Central memory CD8-positive, alpha-beta T cell (primary cell): ENCODE data around the gene ELAVL2.

Source experiments
- ATAC-seq: fragments of 150-1000 bp; cut with Tn5 transposase; replicated peaks from 2 replicates; pipeline ENCODE4 v1.10.0; 2022; ENCODE audit warnings: mild to moderate bottlenecking, moderate FRiP score, moderate number of reproducible peaks; ENCODE audit not compliant: poor library complexity, severe bottlenecking; ENCODE audit errors: extremely low read depth
- DNase-seq, 2 donors: peaks; one replicate each; pipeline ENCODE4 v3.0.0; 2021; ENCODE audit warnings: low spot score in 2 of 2
- H3K27ac Mint-ChIP-seq: one replicate; pipeline ENCODE4 v1.8.0; 2022; ENCODE audit warnings: low read depth, mild to moderate bottlenecking, moderate library complexity, mixed read lengths
- H3K27me3 Mint-ChIP-seq: one replicate; pipeline ENCODE4 v1.8.0; 2022; ENCODE audit warnings: mixed read lengths
- H3K36me3 Mint-ChIP-seq: one replicate; pipeline ENCODE4 v1.8.0; 2022; ENCODE audit warnings: mild to moderate bottlenecking, moderate library complexity, mixed read lengths; ENCODE audit not compliant: insufficient read depth
- H3K4me1 Mint-ChIP-seq: one replicate; pipeline ENCODE4 v1.8.0; 2022; ENCODE audit warnings: mixed read lengths
- H3K4me3 Mint-ChIP-seq: one replicate; pipeline ENCODE4 v1.8.0; 2022; ENCODE audit warnings: mild to moderate bottlenecking, moderate library complexity, mixed read lengths
- H3K9me3 Mint-ChIP-seq: one replicate; pipeline ENCODE4 v1.8.0; 2022; ENCODE audit warnings: mixed read lengths

The ELAVL2 gene

DNA sequence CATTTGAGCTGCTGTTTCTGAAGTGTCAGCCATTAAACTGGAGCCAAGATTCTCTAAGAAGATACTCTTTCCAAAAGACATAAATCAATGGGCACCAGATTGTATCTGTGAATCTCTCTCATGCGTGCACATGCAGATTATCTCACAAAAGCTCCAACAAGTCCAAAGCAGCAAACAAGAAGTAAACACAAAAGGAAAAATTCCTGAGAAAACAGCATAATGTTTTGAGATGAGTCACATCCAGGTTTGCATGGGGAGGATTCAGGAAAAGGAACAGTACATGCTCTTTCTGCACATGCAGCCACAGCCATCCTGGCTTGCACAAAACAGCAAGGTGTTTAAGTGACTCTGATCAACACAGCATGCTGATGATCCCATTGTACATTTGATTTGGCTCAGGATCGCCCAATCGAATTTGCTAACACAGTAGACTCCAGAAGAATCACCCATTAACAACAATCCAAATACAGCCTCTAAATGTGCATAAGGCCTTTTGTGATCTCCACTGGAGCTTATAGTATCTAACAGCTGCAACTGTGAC, 143.1 kb downstream of the ELAVL2 start:
- no peak for DNase-seq
- Mint-ChIP-seq H3K9me3 (peaks cover 6% of the 10 kb centered on the region), H3K4me3 (no peak overlapping the region), H3K36me3 (no peaks in the 10 kb centered on the region), H3K27ac (no peak overlapping the region), H3K4me1 (no peaks in the 10 kb centered on the region), H3K27me3 (no peaks in the 10 kb centered on the region)
- ATAC-seq = no peak

DNA sequence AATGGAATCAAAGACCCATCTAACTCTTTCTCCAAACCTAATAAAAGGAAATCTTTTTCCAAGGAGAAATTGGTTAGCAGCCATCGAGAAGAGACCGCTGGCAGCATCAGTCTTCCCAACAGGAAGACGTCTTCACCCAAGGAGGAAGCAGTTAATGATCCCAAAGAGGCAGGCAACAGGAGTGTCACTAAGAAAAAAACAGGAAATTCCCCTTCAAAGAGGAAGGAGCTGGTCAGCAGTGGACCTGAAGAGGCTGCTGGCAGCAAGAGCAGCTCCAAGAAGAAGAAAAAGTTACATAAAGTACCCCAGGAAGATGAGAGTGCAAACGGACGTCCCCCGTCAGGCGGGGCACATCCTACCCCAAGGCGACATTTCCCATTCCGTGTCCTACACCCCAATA, 143.7 kb downstream of the ELAVL2 start:
- Mint-ChIP-seq H3K4me3 (no peak overlapping the region), H3K27me3 (no peaks in the 10 kb centered on the region), H3K36me3 (no peaks in the 10 kb centered on the region), H3K4me1 (no peaks in the 10 kb centered on the region), H3K27ac (no peak overlapping the region), H3K9me3 (peaks cover 6% of the 10 kb centered on the region)
- ATAC-seq (no peak), DNase-seq (no peak)

DNA sequence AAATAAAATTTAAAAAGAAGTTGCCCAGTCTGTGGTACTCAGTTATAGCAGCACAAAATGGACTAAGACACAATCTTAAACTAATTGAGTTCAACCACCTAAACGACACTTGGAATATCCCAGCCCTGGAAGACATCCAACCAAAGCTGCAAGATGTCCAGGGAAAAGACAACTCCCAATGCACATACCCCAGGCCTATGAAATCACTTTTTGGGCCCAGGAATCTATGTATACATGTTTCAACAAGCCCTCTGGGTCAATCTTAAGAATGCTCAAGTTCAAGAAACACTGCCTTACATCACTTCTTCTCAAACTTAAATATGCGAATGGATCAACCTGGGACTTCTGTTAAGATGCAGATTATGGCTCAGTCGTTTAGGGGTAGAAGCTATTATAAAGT, 148.6 kb downstream of the ELAVL2 start:
- no peak overlapping the region for H3K27ac Mint-ChIP-seq
- no peaks in the 10 kb centered on the region for H3K36me3 Mint-ChIP-seq
- H3K4me3 Mint-ChIP-seq = no peak overlapping the region
- H3K4me1 Mint-ChIP-seq = no peaks in the 10 kb centered on the region
- ATAC-seq (no peak), DNase-seq (no peak)
- peaks cover 14% of the 10 kb centered on the region for H3K9me3 Mint-ChIP-seq
- H3K27me3 Mint-ChIP-seq = no peaks in the 10 kb centered on the region

DNA sequence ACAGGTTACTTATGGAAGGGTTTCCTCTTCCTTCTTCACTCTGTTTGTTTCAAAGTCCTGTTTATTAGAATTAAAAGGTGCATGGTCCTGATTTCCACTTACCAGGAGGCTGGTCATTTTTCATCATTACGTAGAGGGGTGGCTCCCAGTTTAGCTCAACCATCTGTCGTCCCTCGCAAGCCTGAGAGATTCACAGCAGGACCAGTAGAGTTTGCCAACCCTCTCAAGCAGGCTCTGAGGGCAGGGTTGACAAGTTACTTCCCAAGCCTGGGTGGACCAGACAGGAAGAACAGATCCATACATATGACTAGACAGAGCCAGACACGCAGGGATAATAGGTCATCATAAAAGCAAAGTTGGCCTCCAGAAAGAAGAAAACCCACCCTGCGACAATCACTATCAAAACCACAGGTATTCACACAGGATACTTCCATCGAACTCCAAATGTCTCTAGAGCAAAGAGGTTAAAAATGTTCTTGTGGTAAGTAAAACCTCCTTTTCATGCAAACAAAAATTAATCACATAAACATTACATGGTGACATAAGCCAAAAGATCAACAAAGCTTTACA, 151.9 kb downstream of the ELAVL2 start:
- no peak for DNase-seq
- no peak overlapping the region for H3K4me3 Mint-ChIP-seq
- no peaks in the 10 kb centered on the region for H3K36me3 Mint-ChIP-seq
- peaks cover 19% of the 10 kb centered on the region for H3K9me3 Mint-ChIP-seq
- ATAC-seq = no peak
- no peak overlapping the region for H3K27ac Mint-ChIP-seq
- H3K27me3 Mint-ChIP-seq = no peaks in the 10 kb centered on the region
- H3K4me1 Mint-ChIP-seq = no peaks in the 10 kb centered on the region

DNA sequence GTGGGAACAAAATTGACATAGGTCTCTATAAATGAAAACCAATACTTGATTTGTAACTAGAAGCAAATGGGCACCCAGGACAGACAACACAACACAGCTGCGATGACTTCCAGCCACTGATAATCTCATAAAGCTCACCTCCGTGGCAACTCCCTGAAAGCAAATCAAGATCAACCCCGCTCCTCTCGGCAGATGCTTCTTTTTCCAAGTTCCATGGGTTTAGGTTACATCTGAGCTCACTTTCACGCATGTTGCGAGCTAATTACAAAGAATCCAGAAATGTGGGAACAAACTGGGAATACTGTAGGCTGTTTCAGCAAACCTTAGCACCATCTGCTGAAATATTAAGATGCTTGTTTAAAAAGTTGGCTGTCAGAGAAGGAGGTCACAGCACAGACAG, 153.9 kb downstream of the ELAVL2 start:
- peaks cover 25% of the 10 kb centered on the region for H3K9me3 Mint-ChIP-seq

DNA sequence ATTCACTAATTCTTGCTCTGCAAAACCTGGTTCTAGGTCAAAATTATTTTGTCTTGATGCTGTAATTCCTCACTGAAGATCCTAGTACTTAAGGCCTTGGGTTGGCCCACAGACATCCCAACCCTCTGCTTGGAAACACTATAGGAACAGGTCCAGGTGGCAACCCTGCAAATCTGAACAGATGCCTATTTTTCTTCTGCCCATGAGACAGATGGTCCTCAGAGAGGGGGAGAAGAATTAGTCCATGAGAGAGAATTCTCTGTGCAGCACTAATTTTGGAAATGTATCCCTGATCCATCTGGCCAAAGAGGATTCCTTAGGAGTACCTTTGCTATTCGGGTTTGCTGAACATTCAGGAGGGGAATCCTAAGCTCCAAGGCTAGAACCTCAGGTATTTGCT, 156.3 kb downstream of the ELAVL2 start:
- H3K4me1 Mint-ChIP-seq = no peaks in the 10 kb centered on the region
- no peak for ATAC-seq
- peaks cover 18% of the 10 kb centered on the region for H3K9me3 Mint-ChIP-seq
- DNase-seq = no peak
- H3K4me3 Mint-ChIP-seq = no peak overlapping the region
- H3K27ac Mint-ChIP-seq = no peak overlapping the region
- H3K27me3 Mint-ChIP-seq = no peaks in the 10 kb centered on the region
- peaks cover 1% of the 10 kb centered on the region for H3K36me3 Mint-ChIP-seq

More for the DNA sequence above, 153.9 kb downstream of the ELAVL2 start:
- H3K36me3 Mint-ChIP-seq = peaks cover 1% of the 10 kb centered on the region
- DNase-seq (no peak), ATAC-seq (no peak)
- H3K4me3 Mint-ChIP-seq = no peak overlapping the region
- H3K4me1 Mint-ChIP-seq = no peaks in the 10 kb centered on the region
- H3K27me3 Mint-ChIP-seq = no peaks in the 10 kb centered on the region
- H3K27ac Mint-ChIP-seq = no peak overlapping the region

DNA sequence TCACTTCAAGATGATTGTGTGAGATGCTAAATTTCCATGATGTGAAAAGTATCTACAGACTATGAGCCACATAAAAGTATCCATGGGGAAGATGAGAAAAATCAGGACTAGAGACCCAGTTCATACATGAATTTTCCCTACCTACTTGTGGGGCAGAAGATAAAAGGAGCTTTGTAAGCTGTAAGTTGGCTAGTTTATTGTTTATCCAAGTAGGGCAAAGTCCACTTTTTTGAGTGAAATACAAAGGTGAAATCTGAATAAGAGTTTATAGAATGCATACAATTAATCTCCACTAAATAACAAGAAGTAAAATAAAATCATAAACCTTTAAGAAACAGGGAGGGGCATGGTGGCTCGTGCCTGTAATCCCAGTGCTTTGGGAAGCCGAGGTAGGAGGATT, 160.4 kb downstream of the ELAVL2 start:
- H3K27ac Mint-ChIP-seq = no peak overlapping the region
- DNase-seq (no peak), ATAC-seq (no peak)
- peaks cover 19% of the 10 kb centered on the region for H3K9me3 Mint-ChIP-seq
- H3K4me3 Mint-ChIP-seq = no peak overlapping the region
- peaks cover 1% of the 10 kb centered on the region for H3K36me3 Mint-ChIP-seq
- H3K4me1 Mint-ChIP-seq = no peaks in the 10 kb centered on the region
- H3K27me3 Mint-ChIP-seq = no peaks in the 10 kb centered on the region

DNA sequence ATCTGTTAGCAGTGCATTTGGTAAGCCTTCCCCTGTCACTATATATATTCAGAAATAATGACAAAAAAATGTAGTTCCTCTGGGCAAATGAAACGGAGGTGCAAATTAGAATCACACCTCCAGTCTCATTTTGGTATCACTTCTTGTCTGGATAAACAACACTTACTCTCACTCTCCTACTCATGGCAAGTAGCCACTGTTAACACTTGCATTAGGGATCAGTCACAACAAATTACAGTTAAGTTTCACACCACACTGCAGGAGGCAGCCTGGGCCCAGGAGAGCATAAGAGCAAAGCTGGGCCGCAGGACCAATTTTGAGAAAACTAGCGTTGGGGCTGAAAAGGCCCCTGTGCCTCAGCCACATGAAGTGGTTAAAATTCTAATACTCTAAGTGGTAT, 161.0 kb downstream of the ELAVL2 start:
- DNase-seq = no peak
- ATAC-seq = no peak
- Mint-ChIP-seq H3K9me3 (peaks cover 15% of the 10 kb centered on the region), H3K4me3 (no peak overlapping the region), H3K4me1 (no peaks in the 10 kb centered on the region), H3K36me3 (peaks cover 1% of the 10 kb centered on the region), H3K27me3 (no peaks in the 10 kb centered on the region), H3K27ac (no peak overlapping the region)

DNA sequence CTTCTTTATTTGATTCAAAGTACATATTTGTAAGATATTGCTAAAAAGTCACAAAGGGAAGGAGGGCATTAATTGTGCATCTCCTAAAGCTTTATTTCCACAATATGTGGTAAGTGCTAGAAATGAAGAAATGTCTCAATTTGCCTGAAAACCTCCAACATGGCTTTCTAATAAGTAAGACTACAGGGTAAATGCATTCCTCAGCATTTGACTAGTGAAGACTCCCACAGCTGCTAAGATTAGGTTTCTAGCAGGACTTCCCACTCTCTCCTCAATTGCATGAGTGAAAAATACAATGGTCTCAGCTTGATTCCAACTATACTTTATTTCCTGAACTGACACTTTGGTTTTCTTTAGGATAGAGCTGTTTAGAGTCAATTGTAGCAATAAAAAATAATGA, 162.1 kb downstream of the ELAVL2 start:
- no peak overlapping the region for H3K4me3 Mint-ChIP-seq
- DNase-seq (no peak), ATAC-seq (no peak)
- H3K27me3 Mint-ChIP-seq = no peaks in the 10 kb centered on the region
- H3K4me1 Mint-ChIP-seq = no peaks in the 10 kb centered on the region
- H3K36me3 Mint-ChIP-seq = peaks cover 1% of the 10 kb centered on the region
- H3K27ac Mint-ChIP-seq = no peak overlapping the region
- H3K9me3 Mint-ChIP-seq = peaks cover 15% of the 10 kb centered on the region

DNA sequence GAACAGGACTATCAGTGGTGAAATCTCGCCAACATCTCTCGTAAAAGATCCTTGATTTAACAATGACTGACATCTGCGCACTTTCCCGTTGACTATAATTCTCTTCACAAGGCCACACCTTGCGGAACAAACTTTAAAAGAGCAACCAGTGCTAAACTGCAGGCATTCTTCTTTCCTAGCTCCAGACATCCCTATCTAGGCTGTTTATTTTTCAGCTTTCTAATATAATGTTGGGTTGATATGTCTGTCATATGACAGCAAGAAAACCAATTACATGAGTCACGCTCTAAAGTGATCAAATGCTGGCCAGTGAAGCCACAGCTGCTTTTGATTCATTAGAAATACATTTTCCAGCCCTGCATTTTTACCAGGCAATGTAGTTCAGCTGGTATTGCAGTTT, 162.5 kb downstream of the ELAVL2 start:
- no peak overlapping the region for H3K4me3 Mint-ChIP-seq
- no peak overlapping the region for H3K27ac Mint-ChIP-seq
- DNase-seq (no peak), ATAC-seq (no peak)
- peaks cover 1% of the 10 kb centered on the region for H3K36me3 Mint-ChIP-seq
- H3K4me1 Mint-ChIP-seq = no peaks in the 10 kb centered on the region
- H3K27me3 Mint-ChIP-seq = no peaks in the 10 kb centered on the region
- peaks cover 15% of the 10 kb centered on the region for H3K9me3 Mint-ChIP-seq

DNA sequence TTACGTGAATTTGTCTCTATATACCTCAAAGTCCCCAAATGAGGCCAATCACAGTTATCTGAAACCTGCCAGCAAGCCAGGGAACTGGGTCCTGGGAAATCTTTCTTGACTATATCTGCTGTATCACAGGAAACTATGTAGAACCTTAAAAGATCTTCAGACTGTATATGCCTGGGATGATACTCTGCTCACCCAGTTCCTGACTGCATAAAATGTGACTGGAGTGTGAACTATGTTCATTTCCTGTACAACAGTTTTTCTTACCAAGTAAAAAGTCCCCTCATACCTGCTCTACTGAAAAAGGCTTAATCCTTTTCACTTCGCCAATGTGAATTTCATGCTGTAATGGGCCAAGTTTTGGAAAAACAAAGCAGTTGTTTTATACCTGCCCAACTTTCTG, 162.9 kb downstream of the ELAVL2 start:
- ATAC-seq (no peak), DNase-seq (no peak)
- no peaks in the 10 kb centered on the region for H3K4me1 Mint-ChIP-seq
- no peak overlapping the region for H3K4me3 Mint-ChIP-seq
- peaks cover 1% of the 10 kb centered on the region for H3K36me3 Mint-ChIP-seq
- H3K27me3 Mint-ChIP-seq = no peaks in the 10 kb centered on the region
- H3K9me3 Mint-ChIP-seq = peaks cover 15% of the 10 kb centered on the region
- no peak overlapping the region for H3K27ac Mint-ChIP-seq

DNA sequence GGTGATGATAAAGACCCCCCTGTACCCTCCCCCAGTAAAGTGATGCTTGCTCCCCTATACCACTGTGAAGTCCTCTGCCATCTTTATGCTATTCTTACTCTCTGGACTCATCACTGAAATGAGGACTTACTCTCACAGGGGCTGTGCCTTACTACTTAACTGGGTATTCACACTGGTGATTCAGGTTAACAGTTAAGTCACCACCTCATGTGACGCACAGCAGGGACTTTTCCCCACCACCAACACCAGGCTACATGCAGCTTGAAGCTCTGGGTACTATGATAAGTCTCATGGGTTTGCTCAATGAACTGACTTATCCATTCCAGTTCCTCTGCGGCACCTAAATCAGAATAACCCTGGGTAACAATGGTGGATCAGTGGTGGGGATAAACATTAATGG, 163.7 kb downstream of the ELAVL2 start:
- Mint-ChIP-seq H3K4me3 (no peak overlapping the region), H3K27ac (no peak overlapping the region), H3K9me3 (peaks cover 7% of the 10 kb centered on the region), H3K27me3 (no peaks in the 10 kb centered on the region), H3K4me1 (no peaks in the 10 kb centered on the region), H3K36me3 (no peaks in the 10 kb centered on the region)
- ATAC-seq (no peak), DNase-seq (no peak)

DNA sequence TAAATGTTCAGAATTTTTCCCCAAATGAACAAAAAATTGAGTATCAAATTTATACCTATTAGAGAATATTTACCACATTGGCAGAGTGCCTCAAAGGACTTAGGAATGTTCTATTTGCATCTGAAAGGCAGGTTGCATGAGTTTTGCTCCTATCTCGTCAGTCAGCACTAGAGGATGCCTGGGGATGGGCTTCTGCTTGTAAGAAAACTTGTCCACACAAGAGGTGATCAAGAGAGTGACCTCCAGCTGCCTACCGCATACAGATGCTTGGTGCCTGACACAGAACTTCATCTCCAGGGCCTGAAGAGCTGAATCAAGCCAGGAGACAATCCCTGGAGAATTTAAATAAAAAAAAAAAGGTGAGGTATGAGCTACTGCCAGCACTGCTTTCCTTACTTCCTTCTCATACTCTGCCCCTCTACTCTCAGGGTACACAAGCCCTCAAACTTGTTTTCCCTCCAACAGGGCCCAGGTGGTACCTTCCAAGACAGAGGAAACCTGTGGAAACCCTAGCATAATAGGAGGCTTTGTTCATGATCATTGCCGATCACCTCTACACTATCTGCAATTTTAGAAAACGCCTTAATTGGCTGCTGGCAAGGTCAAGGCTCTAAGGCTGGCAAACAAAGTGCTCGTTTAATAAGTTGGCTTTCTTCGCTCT, 166.6 kb downstream of the ELAVL2 start:
- Mint-ChIP-seq H3K4me3 (no peak overlapping the region), H3K36me3 (no peaks in the 10 kb centered on the region), H3K9me3 (peaks cover 7% of the 10 kb centered on the region), H3K27me3 (no peaks in the 10 kb centered on the region), H3K27ac (no peak overlapping the region), H3K4me1 (no peaks in the 10 kb centered on the region)
- DNase-seq (no peak), ATAC-seq (no peak)
